Parathyroid adenoma (tissue), 2 donors: ENCODE results near the gene ALDH4A1.

Experiments
- H2AFZ ChIP-seq: fragments of 300-600 bp; sonication (generic); one replicate; pipeline ENCODE4 v1.7.0; 2017; ENCODE audit warnings: antibody characterized with exemption, mild to moderate bottlenecking
- H3K27ac ChIP-seq: fragments of 300-600 bp; sonication (generic); one replicate; pipeline ENCODE4 v1.7.0; 2017
- H3K27me3 ChIP-seq: fragments of 300-600 bp; sonication (generic); one replicate; pipeline ENCODE4 v1.7.0; 2017; ENCODE audit warnings: low read length; ENCODE audit not compliant: control insufficient read depth, insufficient read depth
- H3K36me3 ChIP-seq: fragments of 300-600 bp; sonication (generic); one replicate; pipeline ENCODE4 v1.7.0; 2017; ENCODE audit warnings: low read length; ENCODE audit not compliant: control insufficient read depth, insufficient read depth
- H3K4me1 ChIP-seq: fragments of 300-600 bp; sonication (generic); one replicate; pipeline ENCODE4 v1.7.0; 2017; ENCODE audit warnings: control low read depth
- H3K4me2 ChIP-seq: fragments of 300-600 bp; sonication (generic); one replicate; pipeline ENCODE4 v1.7.0; 2017; ENCODE audit warnings: low read length
- H3K4me3 ChIP-seq: fragments of 300-600 bp; sonication (generic); one replicate; pipeline ENCODE4 v1.7.0; 2017; ENCODE audit warnings: low read depth, low read length
- H3K79me2 ChIP-seq: fragments of 300-600 bp; sonication (generic); one replicate; pipeline ENCODE4 v1.7.0; 2017; ENCODE audit warnings: control low read depth
- H3K9ac ChIP-seq: fragments of 300-600 bp; sonication (generic); one replicate; pipeline ENCODE4 v1.7.0; 2017; ENCODE audit warnings: mild to moderate bottlenecking
- H3K9me3 ChIP-seq: fragments of 300-600 bp; sonication (generic); one replicate; pipeline ENCODE4 v1.7.0; 2017; ENCODE audit warnings: low read length; ENCODE audit not compliant: control insufficient read depth
- TF ChIP-seq, protein P1 (sequence below): fragments of 300-600 bp; sonication (generic); IDR thresholded peaks from one replicate; pipeline ENCODE4 v1.7.0; 2017; ENCODE audit warnings: antibody characterized with exemption, mild to moderate bottlenecking
- donor health status: primary hyperparathyroidism.

The ALDH4A1 gene

DNA sequence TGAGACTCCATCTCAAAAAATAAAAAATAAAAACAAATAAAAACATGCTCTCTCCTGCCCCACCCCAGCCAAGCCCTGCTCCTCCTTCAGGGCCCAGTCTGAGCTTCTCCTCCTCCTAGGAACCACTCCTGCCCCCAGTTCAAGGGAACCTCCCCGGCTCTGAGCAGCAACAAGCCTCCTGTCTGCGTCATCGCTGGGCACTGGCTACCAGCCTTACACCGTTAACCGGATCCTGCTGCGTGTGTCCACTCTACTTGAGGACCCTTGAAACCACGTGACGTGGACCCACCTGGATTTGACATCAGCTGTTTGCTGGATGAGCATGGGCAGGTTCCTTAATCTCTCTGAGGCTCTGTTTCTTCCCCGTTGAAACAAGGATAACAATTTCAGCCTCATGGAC is 41.3 kb downstream of the ALDH4A1 start:
- Histone ChIP-seq H3K4me1 (no peaks in the 10 kb centered on the region), H2AFZ (no peak overlapping the region), H3K4me3 (no peak overlapping the region), H3K36me3 (no peaks in the 10 kb centered on the region), H3K9me3 (no peaks in the 10 kb centered on the region), H3K9ac (no peak overlapping the region), H3K27ac (no peak overlapping the region), H3K79me2 (no peaks in the 10 kb centered on the region), H3K27me3 (no peaks in the 10 kb centered on the region), H3K4me2 (no peak overlapping the region)
- TF ChIP-seq, protein P1, sequence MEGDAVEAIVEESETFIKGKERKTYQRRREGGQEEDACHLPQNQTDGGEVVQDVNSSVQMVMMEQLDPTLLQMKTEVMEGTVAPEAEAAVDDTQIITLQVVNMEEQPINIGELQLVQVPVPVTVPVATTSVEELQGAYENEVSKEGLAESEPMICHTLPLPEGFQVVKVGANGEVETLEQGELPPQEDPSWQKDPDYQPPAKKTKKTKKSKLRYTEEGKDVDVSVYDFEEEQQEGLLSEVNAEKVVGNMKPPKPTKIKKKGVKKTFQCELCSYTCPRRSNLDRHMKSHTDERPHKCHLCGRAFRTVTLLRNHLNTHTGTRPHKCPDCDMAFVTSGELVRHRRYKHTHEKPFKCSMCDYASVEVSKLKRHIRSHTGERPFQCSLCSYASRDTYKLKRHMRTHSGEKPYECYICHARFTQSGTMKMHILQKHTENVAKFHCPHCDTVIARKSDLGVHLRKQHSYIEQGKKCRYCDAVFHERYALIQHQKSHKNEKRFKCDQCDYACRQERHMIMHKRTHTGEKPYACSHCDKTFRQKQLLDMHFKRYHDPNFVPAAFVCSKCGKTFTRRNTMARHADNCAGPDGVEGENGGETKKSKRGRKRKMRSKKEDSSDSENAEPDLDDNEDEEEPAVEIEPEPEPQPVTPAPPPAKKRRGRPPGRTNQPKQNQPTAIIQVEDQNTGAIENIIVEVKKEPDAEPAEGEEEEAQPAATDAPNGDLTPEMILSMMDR = no peak

- Histone ChIP-seq H3K79me2 (no peaks in the 10 kb centered on the region), H3K4me2 (no peak within 1 kb of the TSS), H3K36me3 (no peaks in the 10 kb centered on the region), H3K4me3 (no peak within 1 kb of the TSS), H3K4me1 (no peaks in the 10 kb centered on the region), H3K27ac (no peak within 1 kb of the TSS), H3K9ac (no peak within 1 kb of the TSS), H3K9me3 (no peaks in the 10 kb centered on the region), H3K27me3 (no peaks in the 10 kb centered on the region), H2AFZ (no peak within 1 kb of the TSS)
- TF ChIP-seq, protein P1 = no peak
These were observed 42.8 kb downstream of the ALDH4A1 start, which contains the start of gene TAS1R2 for GRCh38 chr1:18859560-18859959. TAS1R2 (minus strand) TSS chr1:18859660; CDS start chr1:18859660, 0 bp downstream.

DNA sequence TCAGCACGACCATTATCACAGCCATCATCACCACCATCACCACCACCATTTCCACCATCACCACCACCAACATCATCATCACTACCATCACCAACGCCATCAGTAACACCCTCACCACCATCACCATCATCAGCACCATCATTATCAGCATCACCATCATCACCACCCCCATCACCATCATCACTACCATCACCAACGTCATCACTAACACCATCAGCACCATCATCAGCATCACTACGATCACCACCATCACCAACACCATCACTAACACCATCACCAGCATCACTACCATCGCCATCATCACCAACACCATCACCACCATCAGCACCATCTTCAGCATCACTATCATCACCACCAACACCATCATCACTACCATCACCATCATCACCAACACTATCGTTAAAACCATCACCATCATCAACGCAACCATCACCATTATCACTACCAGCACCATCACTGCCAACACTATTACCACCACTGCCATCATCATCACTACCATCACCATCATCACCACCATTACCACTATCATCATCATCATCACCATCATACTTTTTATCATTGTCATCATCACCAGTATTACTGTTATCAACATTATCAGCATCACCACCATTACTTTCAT is 44.2 kb downstream of the ALDH4A1 start:
- Histone ChIP-seq H3K9ac (no peak overlapping the region), H3K9me3 (no peaks in the 10 kb centered on the region), H3K4me2 (no peak overlapping the region), H3K4me1 (no peaks in the 10 kb centered on the region), H3K27me3 (no peaks in the 10 kb centered on the region), H3K36me3 (no peaks in the 10 kb centered on the region), H3K4me3 (no peak overlapping the region), H3K27ac (no peak overlapping the region), H3K79me2 (no peaks in the 10 kb centered on the region), H2AFZ (no peak overlapping the region)
- TF ChIP-seq, protein P1 = no peak

DNA sequence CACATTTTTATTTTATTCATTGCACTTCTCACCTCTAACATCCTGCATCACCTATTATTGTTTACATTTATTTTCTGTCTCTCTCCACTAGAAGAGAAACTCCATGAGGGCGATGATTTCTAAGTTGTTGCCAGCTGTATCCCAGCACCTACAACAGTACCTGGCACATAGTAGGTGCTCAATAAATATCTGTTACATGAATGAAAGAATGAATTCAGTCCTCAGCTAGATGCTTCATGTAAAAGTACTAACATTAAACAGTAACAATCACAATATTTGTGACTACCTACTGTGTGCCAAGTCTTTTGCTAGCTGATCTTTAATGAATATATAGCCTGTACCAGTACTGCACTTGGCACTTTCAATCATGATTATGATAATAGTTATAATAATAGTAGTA is 45.9 kb downstream of the ALDH4A1 start:
- Histone ChIP-seq H3K36me3 (no peaks in the 10 kb centered on the region), H2AFZ (no peak overlapping the region), H3K79me2 (no peaks in the 10 kb centered on the region), H3K9ac (no peak overlapping the region), H3K9me3 (no peaks in the 10 kb centered on the region), H3K4me2 (no peak overlapping the region), H3K27me3 (peaks cover 5% of the 10 kb centered on the region), H3K27ac (no peak overlapping the region), H3K4me1 (no peaks in the 10 kb centered on the region), H3K4me3 (no peak overlapping the region)
- TF ChIP-seq, protein P1 = no peak

GRCh38 chr1:18855573-18855972 is 46.8 kb downstream of the ALDH4A1 start:
- no peak overlapping the region for H3K9ac ChIP-seq
- no peak overlapping the region for H3K4me2 ChIP-seq
- H3K4me1 ChIP-seq = no peaks in the 10 kb centered on the region
- no peaks in the 10 kb centered on the region for H3K9me3 ChIP-seq
- H2AFZ ChIP-seq = no peak overlapping the region
- TF ChIP-seq, protein P1 = no peak
- H3K4me3 ChIP-seq = no peak overlapping the region
- no peaks in the 10 kb centered on the region for H3K79me2 ChIP-seq
- peaks cover 5% of the 10 kb centered on the region for H3K27me3 ChIP-seq
- no peaks in the 10 kb centered on the region for H3K36me3 ChIP-seq
- no peak overlapping the region for H3K27ac ChIP-seq
